Hepatocyte (in vitro differentiated cells): ENCODE measurements around the gene BRINP3.

Source experiments
- EZH2 ChIP-seq: fragments of 200-600 bp; sonication (generic); IDR thresholded peaks from 2 replicates; pipeline ENCODE4 v1.6.1; 2016; ENCODE audit warnings: antibody characterized with exemption, mild to moderate bottlenecking, borderline replicate concordance
- TF ChIP-seq, protein P1 (sequence below): fragments of 200-600 bp; sonication (generic); IDR thresholded peaks from 2 replicates; pipeline ENCODE4 v1.5.1; 2016; ENCODE audit warnings: antibody characterized with exemption, mild to moderate bottlenecking; ENCODE audit not compliant: poor library complexity

- TF ChIP-seq, protein P1, sequence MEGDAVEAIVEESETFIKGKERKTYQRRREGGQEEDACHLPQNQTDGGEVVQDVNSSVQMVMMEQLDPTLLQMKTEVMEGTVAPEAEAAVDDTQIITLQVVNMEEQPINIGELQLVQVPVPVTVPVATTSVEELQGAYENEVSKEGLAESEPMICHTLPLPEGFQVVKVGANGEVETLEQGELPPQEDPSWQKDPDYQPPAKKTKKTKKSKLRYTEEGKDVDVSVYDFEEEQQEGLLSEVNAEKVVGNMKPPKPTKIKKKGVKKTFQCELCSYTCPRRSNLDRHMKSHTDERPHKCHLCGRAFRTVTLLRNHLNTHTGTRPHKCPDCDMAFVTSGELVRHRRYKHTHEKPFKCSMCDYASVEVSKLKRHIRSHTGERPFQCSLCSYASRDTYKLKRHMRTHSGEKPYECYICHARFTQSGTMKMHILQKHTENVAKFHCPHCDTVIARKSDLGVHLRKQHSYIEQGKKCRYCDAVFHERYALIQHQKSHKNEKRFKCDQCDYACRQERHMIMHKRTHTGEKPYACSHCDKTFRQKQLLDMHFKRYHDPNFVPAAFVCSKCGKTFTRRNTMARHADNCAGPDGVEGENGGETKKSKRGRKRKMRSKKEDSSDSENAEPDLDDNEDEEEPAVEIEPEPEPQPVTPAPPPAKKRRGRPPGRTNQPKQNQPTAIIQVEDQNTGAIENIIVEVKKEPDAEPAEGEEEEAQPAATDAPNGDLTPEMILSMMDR: no peak
- TF ChIP-seq EZH2: no peak
These were observed 3.7 kb downstream of the BRINP3 start for GRCh38 chr1:190474010-190474409.
